GM23338 (cell line): ENCODE results near the gene KLHDC7B.

Source experiments
- CREB1 ChIP-seq: fragments of 250-450 bp; sonication (Bioruptor Pico); IDR thresholded peaks from 2 replicates; pipeline ENCODE4 v1.5.0; 2020; ENCODE audit warnings: low read depth, mild to moderate bottlenecking, moderate library complexity
- ETS1 ChIP-seq: IDR thresholded peaks from 2 replicates; pipeline ENCODE4 v1.6.1; 2016; ENCODE audit warnings: antibody characterized with exemption
- EZH2 ChIP-seq: fragments of 200-600 bp; sonication (generic); IDR thresholded peaks from one replicate; pipeline ENCODE4 v1.8.0; 2017; ENCODE audit warnings: antibody characterized with exemption, mild to moderate bottlenecking, low read depth; ENCODE audit not compliant: unreplicated experiment
- EZH2phosphoT487 ChIP-seq: fragments of 200-600 bp; sonication (generic); IDR thresholded peaks from one replicate; pipeline ENCODE4 v1.8.1; 2018; ENCODE audit warnings: antibody characterized with exemption; ENCODE audit not compliant: unreplicated experiment
- JUNB ChIP-seq: IDR thresholded peaks from one replicate; pipeline ENCODE4 v1.6.1; 2016; ENCODE audit warnings: antibody characterized with exemption; ENCODE audit not compliant: unreplicated experiment
- POLR2AphosphoS5 ChIP-seq: IDR thresholded peaks from 2 replicates; pipeline ENCODE4 v1.6.1; 2016; ENCODE audit warnings: antibody characterized with exemption, low read depth
- STAT1 ChIP-seq: IDR thresholded peaks from one replicate; pipeline ENCODE4 v1.6.1; 2016; ENCODE audit warnings: antibody characterized with exemption; ENCODE audit not compliant: unreplicated experiment
- TF ChIP-seq, protein P1 (sequence below), 2 experiments: fragments of 200-600 bp in 1 of 2; sonication (generic) in 1 of 2; conservative IDR thresholded peaks; 2 replicates each; pipeline versions ENCODE4 v1.5.1 to v1.6.1; 2016 to 2017; ENCODE audit warnings: antibody characterized with exemption in 2 of 2, low read depth in 2 of 2, mild to moderate bottlenecking in 2 of 2, moderate library complexity in 1 of 2
- TF ChIP-seq, protein P2 (sequence below): IDR thresholded peaks from one replicate; pipeline ENCODE4 v1.6.1; 2018; ENCODE audit warnings: antibody characterized with exemption; ENCODE audit not compliant: unreplicated experiment

DNA sequence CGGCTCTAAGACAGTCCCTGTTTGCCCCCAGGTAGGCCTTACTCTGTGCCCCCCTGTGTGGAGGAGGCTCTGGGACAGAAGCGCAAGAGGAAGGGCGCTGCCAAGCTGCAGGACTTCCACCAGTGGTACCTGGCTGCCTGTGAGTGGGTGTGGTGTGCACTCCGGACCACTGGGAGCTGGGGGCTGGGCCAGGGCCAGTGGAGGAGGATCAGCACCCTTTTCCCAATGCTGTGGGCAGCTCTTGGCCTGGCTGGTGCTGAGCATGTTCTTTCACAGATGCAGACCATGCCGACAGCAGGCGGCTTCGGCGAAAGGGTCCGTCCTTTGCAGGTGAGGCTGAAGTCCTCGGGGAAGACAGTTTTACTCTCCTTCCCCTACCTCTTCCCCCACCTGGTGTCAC lies 24.0 kb upstream of the KLHDC7B start:
- TF ChIP-seq EZH2phosphoT487 (no peak), POLR2AphosphoS5 (no peak), STAT1 (no peak), ETS1 (no peak), CREB1 (CRISPR knock-in tag) (no peak), JUNB (no peak), EZH2 (no peak)
- TF ChIP-seq, protein P1, sequence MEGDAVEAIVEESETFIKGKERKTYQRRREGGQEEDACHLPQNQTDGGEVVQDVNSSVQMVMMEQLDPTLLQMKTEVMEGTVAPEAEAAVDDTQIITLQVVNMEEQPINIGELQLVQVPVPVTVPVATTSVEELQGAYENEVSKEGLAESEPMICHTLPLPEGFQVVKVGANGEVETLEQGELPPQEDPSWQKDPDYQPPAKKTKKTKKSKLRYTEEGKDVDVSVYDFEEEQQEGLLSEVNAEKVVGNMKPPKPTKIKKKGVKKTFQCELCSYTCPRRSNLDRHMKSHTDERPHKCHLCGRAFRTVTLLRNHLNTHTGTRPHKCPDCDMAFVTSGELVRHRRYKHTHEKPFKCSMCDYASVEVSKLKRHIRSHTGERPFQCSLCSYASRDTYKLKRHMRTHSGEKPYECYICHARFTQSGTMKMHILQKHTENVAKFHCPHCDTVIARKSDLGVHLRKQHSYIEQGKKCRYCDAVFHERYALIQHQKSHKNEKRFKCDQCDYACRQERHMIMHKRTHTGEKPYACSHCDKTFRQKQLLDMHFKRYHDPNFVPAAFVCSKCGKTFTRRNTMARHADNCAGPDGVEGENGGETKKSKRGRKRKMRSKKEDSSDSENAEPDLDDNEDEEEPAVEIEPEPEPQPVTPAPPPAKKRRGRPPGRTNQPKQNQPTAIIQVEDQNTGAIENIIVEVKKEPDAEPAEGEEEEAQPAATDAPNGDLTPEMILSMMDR (conservative IDR thresholded peaks at IDR 0.05; ENCODE audit: low read depth in 2 of 2), result no peak
- TF ChIP-seq, protein P2, sequence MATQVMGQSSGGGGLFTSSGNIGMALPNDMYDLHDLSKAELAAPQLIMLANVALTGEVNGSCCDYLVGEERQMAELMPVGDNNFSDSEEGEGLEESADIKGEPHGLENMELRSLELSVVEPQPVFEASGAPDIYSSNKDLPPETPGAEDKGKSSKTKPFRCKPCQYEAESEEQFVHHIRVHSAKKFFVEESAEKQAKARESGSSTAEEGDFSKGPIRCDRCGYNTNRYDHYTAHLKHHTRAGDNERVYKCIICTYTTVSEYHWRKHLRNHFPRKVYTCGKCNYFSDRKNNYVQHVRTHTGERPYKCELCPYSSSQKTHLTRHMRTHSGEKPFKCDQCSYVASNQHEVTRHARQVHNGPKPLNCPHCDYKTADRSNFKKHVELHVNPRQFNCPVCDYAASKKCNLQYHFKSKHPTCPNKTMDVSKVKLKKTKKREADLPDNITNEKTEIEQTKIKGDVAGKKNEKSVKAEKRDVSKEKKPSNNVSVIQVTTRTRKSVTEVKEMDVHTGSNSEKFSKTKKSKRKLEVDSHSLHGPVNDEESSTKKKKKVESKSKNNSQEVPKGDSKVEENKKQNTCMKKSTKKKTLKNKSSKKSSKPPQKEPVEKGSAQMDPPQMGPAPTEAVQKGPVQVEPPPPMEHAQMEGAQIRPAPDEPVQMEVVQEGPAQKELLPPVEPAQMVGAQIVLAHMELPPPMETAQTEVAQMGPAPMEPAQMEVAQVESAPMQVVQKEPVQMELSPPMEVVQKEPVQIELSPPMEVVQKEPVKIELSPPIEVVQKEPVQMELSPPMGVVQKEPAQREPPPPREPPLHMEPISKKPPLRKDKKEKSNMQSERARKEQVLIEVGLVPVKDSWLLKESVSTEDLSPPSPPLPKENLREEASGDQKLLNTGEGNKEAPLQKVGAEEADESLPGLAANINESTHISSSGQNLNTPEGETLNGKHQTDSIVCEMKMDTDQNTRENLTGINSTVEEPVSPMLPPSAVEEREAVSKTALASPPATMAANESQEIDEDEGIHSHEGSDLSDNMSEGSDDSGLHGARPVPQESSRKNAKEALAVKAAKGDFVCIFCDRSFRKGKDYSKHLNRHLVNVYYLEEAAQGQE, result no peak
